SK-N-MC (cell line): ENCODE results near the gene TRAF5.

Experiments used
- DNase-seq: peaks from one replicate; pipeline ENCODE4 v3.0.0-alpha.2; 2011; ENCODE audit warnings: low read depth, low spot score
- H3K27ac ChIP-seq: fragments of 200-600 bp; sonication (generic); 2 replicates; pipeline ENCODE4 v1.5.1; 2016; ENCODE audit warnings: mixed run types
- H3K36me3 ChIP-seq: fragments of 200-600 bp; sonication (generic); 2 replicates; pipeline ENCODE4 v1.6.1; 2017; ENCODE audit warnings: antibody characterized with exemption, low read length, mixed read lengths; ENCODE audit not compliant: insufficient read depth
- H3K4me3 ChIP-seq: fragments of 200-600 bp; sonication (generic); 2 replicates; pipeline ENCODE4 v1.5.1; 2016
- H3K9ac ChIP-seq: fragments of 200-600 bp; sonication (generic); 2 replicates; pipeline ENCODE4 v1.8.0; 2017; ENCODE audit warnings: mixed run types, mixed read lengths; ENCODE audit not compliant: insufficient read length
- H3K9me3 ChIP-seq: fragments of 200-600 bp; sonication (generic); 2 replicates; pipeline ENCODE4 v1.6.1; 2017; ENCODE audit warnings: low read depth, mild to moderate bottlenecking, antibody characterized with exemption, low read length, moderate library complexity, mixed read lengths
- EZH2 ChIP-seq: fragments of 200-600 bp; sonication (generic); IDR thresholded peaks from one replicate; pipeline ENCODE4 v1.6.1; 2017; ENCODE audit warnings: antibody characterized with exemption
- FOXP2 ChIP-seq: optimal IDR thresholded peaks from 2 replicates; pipeline ENCODE3; 2011; ENCODE audit warnings: mild to moderate bottlenecking, moderate library complexity; ENCODE audit not compliant: insufficient read depth; ENCODE audit errors: extremely low read length, control extremely low read depth
- POLR2AphosphoS5 ChIP-seq: IDR thresholded peaks from 2 replicates; pipeline ENCODE4 v1.6.1; 2012; ENCODE audit warnings: mild to moderate bottlenecking, low read depth, low read length, borderline replicate concordance

Gene TRAF5

GRCh38 chr1:211356723-211357407, 30.2 kb downstream of the TRAF5 start:
- Histone ChIP-seq H3K4me3 (no peak overlapping the region), H3K36me3 (no peaks in the 10 kb centered on the region), H3K9ac (no peak overlapping the region), H3K9me3 (no peaks in the 10 kb centered on the region; the same call in 1 of the 2 replicates), H3K27ac (no peak overlapping the region)
- TF ChIP-seq POLR2AphosphoS5, result no peak
- TF ChIP-seq EZH2, result no peak
- TF ChIP-seq FOXP2, result no peak
- no peak for DNase-seq

- H3K36me3 ChIP-seq, result no peaks in the 10 kb centered on the region
- H3K27ac ChIP-seq, result no peak overlapping the region
- no peaks in the 10 kb centered on the region for H3K9me3 ChIP-seq
- DNase-seq, result no peak
- H3K4me3 ChIP-seq, result no peak overlapping the region
- no peak overlapping the region for H3K9ac ChIP-seq
- TF ChIP-seq POLR2AphosphoS5 (no peak), FOXP2 (no peak), EZH2 (no peak)
Measured at GRCh38 chr1:211358685-211359084, 32.1 kb downstream of the TRAF5 start.

- Histone ChIP-seq H3K4me3 (no peak overlapping the region), H3K27ac (no peak overlapping the region), H3K9me3 (no peaks in the 10 kb centered on the region), H3K36me3 (no peaks in the 10 kb centered on the region), H3K9ac (no peak overlapping the region)
- no peak for DNase-seq
- no peak for TF ChIP-seq FOXP2
- no peak for TF ChIP-seq POLR2AphosphoS5
- no peak for TF ChIP-seq EZH2
Measured at GRCh38 chr1:211359876-211360275, 33.2 kb downstream of the TRAF5 start.

- Histone ChIP-seq H3K27ac (no peak overlapping the region), H3K36me3 (no peaks in the 10 kb centered on the region), H3K9ac (no peak overlapping the region), H3K9me3 (no peaks in the 10 kb centered on the region), H3K4me3 (no peak overlapping the region)
- DNase-seq, result no peak
- TF ChIP-seq POLR2AphosphoS5, result no peak
- no peak for TF ChIP-seq EZH2
- no peak for TF ChIP-seq FOXP2
Measured at GRCh38 chr1:211361202-211361601, 34.6 kb downstream of the TRAF5 start.

GRCh38 chr1:211369640-211370039, 43.0 kb downstream of the TRAF5 start:
- H3K9ac ChIP-seq, result no peak overlapping the region
- no peak for TF ChIP-seq FOXP2
- H3K36me3 ChIP-seq, result no peaks in the 10 kb centered on the region

GRCh38 chr1:211370669-211371068, 44.0 kb downstream of the TRAF5 start:
- no peak overlapping the region for H3K27ac ChIP-seq
- TF ChIP-seq EZH2 (no peak), FOXP2 (no peak), POLR2AphosphoS5 (no peak)
- no peak for DNase-seq
- H3K36me3 ChIP-seq, result no peaks in the 10 kb centered on the region
- no peaks in the 10 kb centered on the region for H3K9me3 ChIP-seq
- H3K4me3 ChIP-seq, result no peak overlapping the region
- no peak overlapping the region for H3K9ac ChIP-seq

More at GRCh38 chr1:211369640-211370039, 43.0 kb downstream of the TRAF5 start:
- Histone ChIP-seq H3K27ac (no peak overlapping the region), H3K4me3 (no peak overlapping the region), H3K9me3 (no peaks in the 10 kb centered on the region)
- DNase-seq, result no peak

- no peak for DNase-seq
- H3K9ac ChIP-seq, result no peak overlapping the region
- H3K4me3 ChIP-seq, result no peak overlapping the region
- no peaks in the 10 kb centered on the region for H3K36me3 ChIP-seq
- TF ChIP-seq FOXP2, result no peak
- H3K9me3 ChIP-seq, result no peaks in the 10 kb centered on the region
- H3K27ac ChIP-seq, result no peak overlapping the region
Measured at GRCh38 chr1:211371406-211372105, 44.9 kb downstream of the TRAF5 start.

GRCh38 chr1:211372463-211372862, 45.8 kb downstream of the TRAF5 start:
- TF ChIP-seq EZH2 (no peak), POLR2AphosphoS5 (no peak), FOXP2 (no peak)
- no peak overlapping the region for H3K4me3 ChIP-seq
- no peak for DNase-seq
- no peaks in the 10 kb centered on the region for H3K36me3 ChIP-seq
- H3K9me3 ChIP-seq, result no peaks in the 10 kb centered on the region
- no peak overlapping the region for H3K27ac ChIP-seq
- H3K9ac ChIP-seq, result no peak overlapping the region
